SH-SY5Y (cell line): ENCODE measurements around the gene RFTN1.

Source experiments
- GATA2 ChIP-seq: IDR thresholded peaks from 2 replicates; pipeline ENCODE4 v1.6.1; 2011; ENCODE audit warnings: mild to moderate bottlenecking, low read depth, low read length
- GATA3 ChIP-seq: IDR thresholded peaks from 2 replicates; pipeline ENCODE4 v1.6.1; 2011; ENCODE audit warnings: low read depth, mild to moderate bottlenecking, low read length, moderate library complexity

- TF ChIP-seq GATA2: no peak
- TF ChIP-seq GATA3: no peak
These were observed 124.6 kb downstream of the RFTN1 start for GRCh38 chr3:16388850-16389441.
